Upper lobe of left lung (tissue), 4 donors: ENCODE results near the gene PUM2.

Source experiments
- CTCF ChIP-seq, 6 experiments: fragments of 450-650 bp in 4 of 6; fragments of 200-600 bp in 2 of 6; sonication (generic) in 2 of 6; IDR thresholded peaks; one replicate each; pipeline ENCODE4 v1.5.1; 2016 to 2019; ENCODE audit warnings: antibody characterized with exemption in 6 of 6
- POLR2A ChIP-seq, 4 donors: fragments of 450-650 bp; IDR thresholded peaks; one replicate each; pipeline ENCODE4 v1.5.1; 2016 to 2017; ENCODE audit warnings: antibody characterized with exemption in 4 of 4, mild to moderate bottlenecking in 2 of 4

GRCh38 chr2:20381457-20381856, 30.8 kb upstream of the PUM2 start:
- TF ChIP-seq CTCF (IDR thresholded peaks at IDR 0.05): no peak
- TF ChIP-seq POLR2A (IDR thresholded peaks at IDR 0.05): no peak
